GM06990 (cell line): ENCODE data around the gene TEX2.
A peak's percentile ranks its signal among the peaks of the same experiment; 100 is the strongest.

Experiments used
- DNase-seq: peaks from one replicate; pipeline ENCODE4 v3.0.0-alpha.2; 2011; ENCODE audit not compliant: insufficient read length; ENCODE audit errors: extremely low read depth
- H3K27me3 ChIP-seq: replicated peaks from 2 replicates; pipeline ENCODE4 v1.6.0; 2011; ENCODE audit warnings: low read length; ENCODE audit not compliant: control insufficient read depth, insufficient read depth
- H3K36me3 ChIP-seq: 2 replicates; pipeline ENCODE4 v1.5.1; 2011; ENCODE audit warnings: low read length; ENCODE audit not compliant: control insufficient read depth, insufficient read depth
- H3K4me3 ChIP-seq: replicated peaks from 2 replicates; pipeline ENCODE4 v1.5.1; 2011; ENCODE audit warnings: low read depth, mild to moderate bottlenecking, control low read depth, low read length
- CTCF ChIP-seq: IDR thresholded peaks from 2 replicates; pipeline ENCODE4 v1.5.1; 2011; ENCODE audit warnings: low read length, control low read depth, mild to moderate bottlenecking, inconsistent platforms; ENCODE audit not compliant: insufficient read depth, poor library complexity, severe bottlenecking

TEX2 gene

GRCh38 chr17:64262198-64262999 is 661 bp downstream of the TEX2 start:
- peak overlapping the region; percentile 86 for H3K4me3 ChIP-seq
- no peaks in the 10 kb centered on the region for H3K36me3 ChIP-seq
- no peak for TF ChIP-seq CTCF
- DNase-seq, result peak; percentile 66
- H3K27me3 ChIP-seq, result no peaks in the 10 kb centered on the region

- peak overlapping the region; percentile 86 for H3K4me3 ChIP-seq
- no peaks in the 10 kb centered on the region for H3K27me3 ChIP-seq
- H3K36me3 ChIP-seq, result no peaks in the 10 kb centered on the region
- TF ChIP-seq CTCF, result no peak
- no peak for DNase-seq
These were observed 1.5 kb downstream of the TEX2 start for GRCh38 chr17:64261417-64262145.

- H3K27me3 ChIP-seq, result no peaks in the 10 kb centered on the region
- H3K4me3 ChIP-seq, result no peak overlapping the region
- no peaks in the 10 kb centered on the region for H3K36me3 ChIP-seq
- TF ChIP-seq CTCF, result no peak
- DNase-seq, result no peak
These were observed 2.2 kb downstream of the TEX2 start for GRCh38 chr17:64260886-64261285.

GRCh38 chr17:64259922-64260321 is 3.1 kb downstream of the TEX2 start:
- DNase-seq, result no peak
- Histone ChIP-seq H3K4me3 (no peak overlapping the region), H3K27me3 (no peaks in the 10 kb centered on the region), H3K36me3 (no peaks in the 10 kb centered on the region)
- TF ChIP-seq CTCF, result no peak

GRCh38 chr17:64259426-64259825 is 3.6 kb downstream of the TEX2 start:
- no peaks in the 10 kb centered on the region for H3K36me3 ChIP-seq
- no peaks in the 10 kb centered on the region for H3K27me3 ChIP-seq
- TF ChIP-seq CTCF, result no peak
- DNase-seq, result no peak
- H3K4me3 ChIP-seq, result no peak overlapping the region
